ENCODE results near the gene FUT3. TPM values are rescaled to one million over a fixed set of nuclear protein-coding genes. Genes with fewer than 3 reads are reported as not detected.

The FUT3 gene
- total and polyA plus RNA-seq, 9 of the 15 experiments (the other 6 are each of a cell fraction or from before 2014, with no cell fraction given): 0.09 TPM; not detected in 8

DNA sequence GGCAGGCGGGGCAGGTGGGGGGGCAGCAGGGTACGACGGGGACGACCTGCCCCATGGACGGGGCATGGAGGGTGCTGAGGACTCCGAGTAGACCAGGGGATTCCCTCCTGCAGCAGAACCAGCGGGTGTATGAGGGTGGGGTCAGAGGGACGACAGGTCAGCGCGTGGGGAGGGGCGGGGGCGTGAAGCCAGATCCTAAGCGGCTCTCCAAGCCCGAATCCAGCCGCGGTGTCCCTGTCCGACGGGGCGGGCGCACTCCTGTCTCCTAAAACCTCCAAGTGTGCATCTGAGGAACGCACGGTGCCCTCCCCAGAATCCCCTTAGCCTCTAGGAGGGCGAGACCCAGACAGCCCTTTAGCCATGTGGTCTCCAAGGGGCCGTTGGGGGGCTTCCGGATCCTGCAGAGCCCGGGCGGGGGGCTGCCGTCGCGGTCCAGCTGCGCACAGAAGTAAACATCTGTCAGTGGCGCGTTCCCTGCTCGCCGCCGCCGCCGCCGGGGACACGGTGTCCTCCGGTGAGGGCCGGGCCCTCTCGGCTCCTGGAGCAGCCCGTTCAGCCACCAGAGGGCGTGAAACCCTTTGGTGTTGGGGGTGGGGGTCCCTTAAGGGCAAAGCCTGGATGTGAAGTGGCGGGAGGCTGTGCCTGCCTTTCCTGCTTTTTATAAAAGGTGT lies 45.7 kb downstream of the FUT3 start (continued):
- TF ChIP-seq NR4A1 (CRISPR knock-in tag; IDR thresholded peaks at IDR 0.05) (0 out of 2 replicates have a peak, but pooled peaks have one; percentile 17), NR4A1 (tag; IDR thresholded peaks at IDR 0.05) (no peak), ZBTB7A (IDR thresholded peaks at IDR 0.05; ENCODE audit: borderline replicate concordance, control insufficient read depth, low read depth, low read length) (peak; percentile 96), RCOR1 (IDR thresholded peaks at IDR 0.05; ENCODE audit: borderline replicate concordance in 1 of 2, low read depth in 2 of 2, low read length in 2 of 2) (peak; percentile 7 to 26; a peak in 1 of 4 replicates), KLF10 (CRISPR knock-in tag; IDR thresholded peaks at IDR 0.05) (no peak), SETDB1 (IDR thresholded peaks at IDR 0.05; ENCODE audit: low read length) (no peak), HMGN3 (IDR thresholded peaks at IDR 0.05; ENCODE audit: borderline replicate concordance, extremely low read depth, insufficient read length, low read depth, low read length) (no peak), SREBF1 (IDR thresholded peaks at IDR 0.05; ENCODE audit: borderline replicate concordance, low read depth, low read length) (0 out of 2 replicates have a peak, but pooled peaks have one; percentile 48), CREB1 (IDR thresholded peaks at IDR 0.05) (peak; percentile 27; the same call in 1 of the 2 replicates), CREB1 (CRISPR knock-in tag; IDR thresholded peaks at IDR 0.05) (no peak), DLX4 (CRISPR knock-in tag; IDR thresholded peaks at IDR 0.05) (no peak), L3MBTL2 (IDR thresholded peaks at IDR 0.05) (peak; percentile 76), RAD21 (CRISPR knock-in tag; conservative IDR thresholded peaks at IDR 0.05 in 1 of 2, IDR thresholded peaks at IDR 0.05 in 1 of 2) (peak; percentile 48 to 74), MYC (IDR thresholded peaks at IDR 0.05; ENCODE audit: low read depth, low read length) (0 out of 2 replicates have a peak, but pooled peaks have one; percentile 30), MYC (CRISPR knock-in tag; IDR thresholded peaks at IDR 0.05; ENCODE audit: borderline replicate concordance, low read depth) (no peak), YY1 (IDR thresholded peaks at IDR 0.05; ENCODE audit: borderline replicate concordance in 1 of 3, control insufficient read depth in 1 of 3, extremely low read depth in 1 of 3, insufficient read depth in 3 of 3, insufficient read length in 1 of 3, insufficient replicate concordance in 2 of 3, low read depth in 1 of 3, low read length in 2 of 3) (peak in 2 of 3 experiments; percentile 24 to 26), ESRRA (IDR thresholded peaks at IDR 0.05; ENCODE audit: borderline replicate concordance, low read depth) (peak; percentile 77)
- TF ChIP-seq, protein P1, sequence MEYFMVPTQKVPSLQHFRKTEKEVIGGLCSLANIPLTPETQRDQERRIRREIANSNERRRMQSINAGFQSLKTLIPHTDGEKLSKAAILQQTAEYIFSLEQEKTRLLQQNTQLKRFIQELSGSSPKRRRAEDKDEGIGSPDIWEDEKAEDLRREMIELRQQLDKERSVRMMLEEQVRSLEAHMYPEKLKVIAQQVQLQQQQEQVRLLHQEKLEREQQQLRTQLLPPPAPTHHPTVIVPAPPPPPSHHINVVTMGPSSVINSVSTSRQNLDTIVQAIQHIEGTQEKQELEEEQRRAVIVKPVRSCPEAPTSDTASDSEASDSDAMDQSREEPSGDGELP (CRISPR knock-in tag; IDR thresholded peaks at IDR 0.05; ENCODE audit: borderline replicate concordance): peak; percentile 74; the same call in 1 of the 2 replicates

Measured in K562 (cell line).